SW 1271 (cell line): Measurements from ENCODE around the gene LZTS2.

Experiments used
- DNase-seq, 2 experiments: peaks; one replicate each; lab custom pipeline; 2025; lab: John Stamatoyannopoulos, UW

The LZTS2 gene

DNA sequence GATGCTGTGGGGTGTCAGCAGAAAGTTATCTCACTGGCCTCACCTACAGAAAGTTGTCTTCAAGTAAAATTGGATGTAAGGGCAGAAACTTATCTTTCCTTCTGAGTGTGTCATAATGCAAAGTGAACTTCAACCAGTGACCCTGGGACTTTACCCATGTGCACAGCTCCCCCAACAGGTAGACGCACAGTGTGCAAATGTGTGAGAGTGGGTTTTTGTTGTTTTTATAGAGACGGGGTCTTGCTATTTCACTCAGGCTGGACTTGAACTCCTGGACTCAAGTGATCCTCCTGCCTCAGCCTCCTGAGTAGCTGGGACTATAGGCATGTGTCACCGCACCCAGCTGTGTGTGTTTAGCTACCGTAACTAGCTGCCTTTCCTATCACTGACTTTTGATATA lies 55.8 kb downstream of the LZTS2 start:
- DNase-seq: no peak

GRCh38 chr10:101056365-101057151 lies 57.0 kb downstream of the LZTS2 start:
- no peak for DNase-seq
